ENCODE results near the gene MBD6.

Gene MBD6, protein sequence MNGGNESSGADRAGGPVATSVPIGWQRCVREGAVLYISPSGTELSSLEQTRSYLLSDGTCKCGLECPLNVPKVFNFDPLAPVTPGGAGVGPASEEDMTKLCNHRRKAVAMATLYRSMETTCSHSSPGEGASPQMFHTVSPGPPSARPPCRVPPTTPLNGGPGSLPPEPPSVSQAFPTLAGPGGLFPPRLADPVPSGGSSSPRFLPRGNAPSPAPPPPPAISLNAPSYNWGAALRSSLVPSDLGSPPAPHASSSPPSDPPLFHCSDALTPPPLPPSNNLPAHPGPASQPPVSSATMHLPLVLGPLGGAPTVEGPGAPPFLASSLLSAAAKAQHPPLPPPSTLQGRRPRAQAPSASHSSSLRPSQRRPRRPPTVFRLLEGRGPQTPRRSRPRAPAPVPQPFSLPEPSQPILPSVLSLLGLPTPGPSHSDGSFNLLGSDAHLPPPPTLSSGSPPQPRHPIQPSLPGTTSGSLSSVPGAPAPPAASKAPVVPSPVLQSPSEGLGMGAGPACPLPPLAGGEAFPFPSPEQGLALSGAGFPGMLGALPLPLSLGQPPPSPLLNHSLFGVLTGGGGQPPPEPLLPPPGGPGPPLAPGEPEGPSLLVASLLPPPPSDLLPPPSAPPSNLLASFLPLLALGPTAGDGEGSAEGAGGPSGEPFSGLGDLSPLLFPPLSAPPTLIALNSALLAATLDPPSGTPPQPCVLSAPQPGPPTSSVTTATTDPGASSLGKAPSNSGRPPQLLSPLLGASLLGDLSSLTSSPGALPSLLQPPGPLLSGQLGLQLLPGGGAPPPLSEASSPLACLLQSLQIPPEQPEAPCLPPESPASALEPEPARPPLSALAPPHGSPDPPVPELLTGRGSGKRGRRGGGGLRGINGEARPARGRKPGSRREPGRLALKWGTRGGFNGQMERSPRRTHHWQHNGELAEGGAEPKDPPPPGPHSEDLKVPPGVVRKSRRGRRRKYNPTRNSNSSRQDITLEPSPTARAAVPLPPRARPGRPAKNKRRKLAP

DNA sequence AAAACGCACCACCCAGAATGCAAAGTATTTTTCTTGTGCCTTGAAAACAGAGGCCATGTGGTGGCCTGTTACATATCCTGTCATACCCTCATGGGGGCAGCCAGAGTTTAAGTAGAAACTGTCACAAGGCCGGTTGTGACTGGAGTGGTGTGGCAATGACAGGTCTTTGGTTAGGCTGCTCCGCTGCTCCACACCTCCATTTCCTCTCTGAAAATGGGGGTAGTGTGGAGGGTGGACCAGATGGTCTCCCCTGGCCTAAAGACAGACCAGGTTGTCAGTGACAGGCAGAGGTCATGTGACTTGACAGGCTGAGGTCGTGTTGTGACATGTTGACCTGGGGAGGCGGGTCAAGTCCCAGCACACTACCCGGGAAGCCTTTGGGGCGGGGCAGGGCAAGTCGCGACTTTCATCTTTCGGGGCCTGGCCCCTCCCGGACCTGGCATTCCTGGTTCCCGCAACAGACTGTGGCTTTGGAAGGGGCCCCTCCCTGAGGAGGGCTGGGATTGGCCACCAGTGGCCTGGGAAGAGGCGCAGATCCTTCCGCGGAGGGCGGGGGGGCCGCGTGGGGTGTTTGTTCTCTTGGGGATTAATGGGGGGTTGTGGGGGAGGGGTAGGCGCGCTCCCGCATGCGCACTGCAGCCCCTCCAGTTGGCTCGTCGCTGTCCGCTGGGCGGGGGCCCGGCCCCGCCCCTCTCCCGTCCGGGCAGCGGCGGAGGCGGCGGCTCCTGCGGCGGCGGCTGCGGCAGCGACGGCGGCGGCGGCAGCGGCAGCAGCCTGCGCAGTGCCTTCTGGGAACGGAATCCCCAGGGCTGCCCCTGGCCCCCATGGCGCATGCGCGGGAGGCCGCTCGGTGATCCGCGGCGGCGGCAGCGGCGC lies at the start of gene MBD6:
Gene MBD6, plus strand, starts transcription at position 814 of the 876 bp plus-strand sequence. CDS start 1,480 bp downstream, outside the sequence.
- in situ Hi-C loops (cut with MboI; ENCODE audit: low sequenced_read_pairs), result no loop called here

DNA sequence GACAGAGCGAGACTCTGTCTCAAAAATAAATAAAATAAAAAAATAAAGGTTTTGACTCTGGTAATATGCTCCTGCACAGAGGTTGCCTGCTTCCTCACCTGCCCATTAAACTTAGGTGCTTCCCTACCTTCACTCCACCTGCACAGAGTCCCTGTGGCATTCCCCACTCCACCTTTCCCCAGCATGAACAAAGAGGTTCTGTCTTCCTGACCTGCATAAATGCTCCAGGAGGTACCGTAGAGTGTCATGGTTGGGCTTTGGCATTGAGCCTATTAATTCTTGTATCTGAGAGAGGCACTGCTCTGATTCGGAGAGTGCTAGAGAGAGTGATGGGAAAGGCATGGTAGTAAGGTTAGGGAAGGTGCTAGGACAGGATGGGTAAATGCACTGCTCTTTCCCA lies 49.2 kb upstream of the MBD6 start:
- in situ Hi-C loops (cut with MboI; ENCODE audit: low sequenced_read_pairs), result no loop called here

DNA sequence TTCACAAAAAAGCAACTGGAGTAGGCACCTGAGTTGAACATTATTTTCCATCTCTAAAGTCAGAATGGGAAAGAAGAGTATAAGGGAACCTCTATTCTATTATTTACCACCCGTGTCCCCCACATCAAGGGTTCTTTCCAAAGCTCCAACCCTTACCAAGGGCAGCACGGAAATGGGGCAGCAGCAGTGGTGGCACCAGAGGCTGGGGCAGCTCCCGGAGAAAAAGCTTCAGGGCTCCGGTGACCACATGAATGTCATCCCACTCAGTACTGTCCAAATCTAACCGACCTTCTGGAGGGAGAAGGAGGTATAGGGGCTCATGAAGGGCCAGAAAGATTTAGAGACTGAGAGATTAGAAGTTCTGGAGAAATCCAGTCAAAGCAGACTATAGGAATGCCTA lies 48.7 kb upstream of the MBD6 start:
- in situ Hi-C loops (cut with MboI; ENCODE audit: low sequenced_read_pairs), result no loop called here

DNA sequence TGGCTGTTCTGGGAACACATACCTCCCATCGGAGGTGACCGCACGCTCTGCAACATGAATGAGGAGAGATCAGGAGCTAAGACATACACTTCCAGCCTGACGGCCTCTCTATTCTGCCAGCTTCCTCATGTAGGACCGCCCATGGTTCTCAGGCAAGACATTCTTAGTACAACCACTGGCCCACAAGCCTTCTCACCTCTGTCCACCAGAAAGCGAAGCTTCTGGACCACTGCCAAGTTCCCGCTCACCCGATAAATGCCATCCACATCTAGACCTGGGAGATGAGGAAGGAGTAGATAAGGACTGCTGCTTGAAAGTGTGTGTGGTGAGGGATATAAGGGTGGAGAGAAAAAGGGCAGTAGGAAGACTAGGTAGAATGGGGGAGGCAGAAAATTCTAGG lies 48.2 kb upstream of the MBD6 start:
- in situ Hi-C loops (cut with MboI; ENCODE audit: low sequenced_read_pairs), result no loop called here

DNA sequence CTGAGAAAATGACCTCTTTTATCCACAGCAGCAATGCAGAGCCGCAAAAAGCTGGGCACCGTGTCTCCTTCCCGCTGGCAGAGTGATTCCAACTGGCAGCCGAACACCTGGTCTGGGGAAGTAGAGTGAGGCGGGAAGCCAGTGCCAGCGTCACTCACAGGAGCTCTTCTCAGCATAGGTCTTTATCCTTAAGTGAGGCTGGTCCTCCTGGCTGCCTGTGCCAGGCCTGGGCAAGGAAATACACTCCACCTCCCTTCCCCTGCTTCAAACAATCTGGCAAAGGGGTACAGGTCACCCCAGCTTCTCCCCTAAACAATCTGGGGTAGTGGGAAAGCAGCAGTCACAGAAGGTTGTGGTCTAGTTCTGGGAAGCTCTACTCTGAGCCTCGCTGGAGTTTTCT lies 47.8 kb upstream of the MBD6 start:
- in situ Hi-C loops (cut with MboI; ENCODE audit: low sequenced_read_pairs), result no loop called here

DNA sequence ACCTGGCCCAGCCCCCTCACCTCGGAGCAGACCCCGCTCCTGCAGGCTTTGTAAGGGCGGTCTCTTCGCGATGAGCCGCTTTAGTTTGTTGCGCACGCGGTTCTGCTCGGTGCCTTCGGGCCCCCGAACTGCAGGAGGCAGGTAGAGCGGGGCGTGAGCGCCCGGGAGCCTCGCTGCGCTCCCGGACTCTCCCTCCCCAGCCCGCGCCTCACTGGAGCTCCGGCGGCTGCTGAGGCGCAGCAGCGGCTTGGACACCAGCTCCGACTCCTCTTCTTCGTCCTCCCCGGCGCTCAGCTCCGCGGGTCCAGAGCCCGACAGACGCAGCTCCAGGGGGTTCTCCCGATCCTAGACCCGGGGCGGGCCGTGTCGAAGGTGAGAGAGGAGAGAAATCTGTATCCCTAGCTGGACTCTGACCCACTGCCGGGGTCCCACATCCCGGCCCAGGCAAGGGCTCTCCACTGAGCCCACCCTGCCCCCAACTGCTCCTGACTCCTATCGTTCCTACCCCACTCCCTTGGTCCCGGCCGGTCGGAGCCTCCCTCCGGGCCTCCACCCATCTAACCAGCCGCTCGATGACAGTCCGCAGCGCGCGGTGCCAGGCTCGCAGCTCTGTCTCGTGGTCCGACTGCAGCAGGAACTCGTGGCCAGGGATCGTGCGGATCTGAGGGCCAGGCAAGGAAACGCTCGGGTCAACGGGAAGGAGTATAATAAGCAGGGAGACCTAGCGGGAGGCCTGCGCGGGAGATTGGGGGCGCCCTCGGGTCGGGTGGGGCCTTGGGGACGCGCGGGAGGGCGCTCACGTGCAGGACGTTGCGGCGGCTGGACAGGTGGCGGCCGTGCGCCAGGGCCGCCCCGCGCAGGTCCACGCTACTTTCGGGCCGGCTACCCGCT lies 47.1 kb upstream of the MBD6 start:
- in situ Hi-C loops (cut with MboI; ENCODE audit: low sequenced_read_pairs), result no loop called here

DNA sequence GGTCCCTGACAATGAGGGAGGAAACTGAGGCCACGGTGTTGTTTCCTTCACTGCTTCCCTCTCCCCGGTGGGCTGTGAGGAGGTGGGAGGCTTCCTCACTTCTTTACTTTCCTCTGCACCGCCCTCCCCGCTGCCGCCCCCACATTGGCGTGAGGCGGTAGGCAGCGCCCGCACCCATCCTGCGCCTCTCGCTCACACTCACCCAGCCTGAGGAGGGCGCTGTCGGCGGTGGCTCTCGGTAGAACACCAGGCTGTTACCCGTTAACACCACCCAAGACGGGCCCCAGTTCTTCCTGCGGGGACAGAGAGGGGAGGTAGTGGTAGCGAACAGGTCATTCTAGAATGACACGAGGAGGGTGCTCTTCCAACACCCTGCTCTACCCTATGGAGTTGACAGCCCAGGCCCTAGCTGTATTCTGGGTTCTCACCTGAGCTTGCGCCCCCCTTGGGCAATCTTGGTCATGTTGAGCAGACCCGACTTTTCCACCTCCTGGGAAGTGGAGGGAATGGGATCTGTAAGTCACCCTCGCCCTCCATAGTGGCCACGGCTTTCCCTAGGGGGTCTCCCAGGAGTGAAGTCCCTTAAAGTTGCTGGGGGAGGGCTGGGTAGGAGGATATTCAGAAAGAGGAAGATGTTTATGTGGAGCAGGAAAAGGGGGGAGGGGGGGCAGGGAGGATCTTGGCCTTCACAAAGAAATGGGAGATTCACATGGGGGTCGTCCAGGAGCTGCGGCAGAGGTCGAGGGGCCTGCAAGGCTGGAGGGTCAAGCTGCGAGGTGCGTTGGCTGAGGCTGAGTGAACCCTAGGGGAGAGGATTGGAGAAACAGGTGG lies 46.2 kb upstream of the MBD6 start:
- in situ Hi-C loops (cut with MboI; ENCODE audit: low sequenced_read_pairs), result no loop called here

DNA sequence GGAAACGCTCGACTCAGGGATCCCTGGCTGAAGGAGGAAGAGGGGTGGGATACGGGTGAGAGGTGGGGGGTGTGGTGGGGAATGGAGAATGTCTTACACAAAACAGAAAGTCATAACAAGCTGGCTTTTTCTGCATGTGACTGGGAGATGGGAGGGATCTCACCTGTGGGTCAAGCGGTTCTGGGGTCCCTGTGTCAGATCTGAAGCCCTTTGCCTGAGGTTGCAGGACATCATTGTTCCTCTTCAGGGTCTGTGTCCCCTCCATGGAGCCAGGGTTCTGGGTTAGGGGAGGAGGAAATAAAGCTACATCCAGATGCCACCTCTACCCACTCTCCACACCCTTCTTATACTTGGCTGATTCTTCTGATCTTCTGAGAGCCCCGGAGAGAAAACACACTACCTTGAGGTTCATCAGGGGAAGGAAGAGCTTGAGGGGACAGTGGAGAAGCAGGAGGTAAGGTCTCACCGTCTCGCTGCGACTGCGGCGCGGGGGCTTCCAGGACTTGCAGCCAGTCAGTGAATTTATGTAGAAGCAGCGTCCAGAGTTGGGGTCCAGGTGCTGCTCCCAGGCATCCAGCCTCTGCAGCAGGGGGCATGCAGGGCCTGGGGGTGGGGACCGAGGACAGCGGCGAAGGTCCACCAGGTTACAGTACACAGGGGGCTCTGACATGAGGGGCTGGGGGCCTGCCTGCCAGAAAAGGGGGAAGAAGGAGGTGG lies 45.5 kb upstream of the MBD6 start:
- in situ Hi-C loops (cut with MboI; ENCODE audit: low sequenced_read_pairs), result no loop called here

DNA sequence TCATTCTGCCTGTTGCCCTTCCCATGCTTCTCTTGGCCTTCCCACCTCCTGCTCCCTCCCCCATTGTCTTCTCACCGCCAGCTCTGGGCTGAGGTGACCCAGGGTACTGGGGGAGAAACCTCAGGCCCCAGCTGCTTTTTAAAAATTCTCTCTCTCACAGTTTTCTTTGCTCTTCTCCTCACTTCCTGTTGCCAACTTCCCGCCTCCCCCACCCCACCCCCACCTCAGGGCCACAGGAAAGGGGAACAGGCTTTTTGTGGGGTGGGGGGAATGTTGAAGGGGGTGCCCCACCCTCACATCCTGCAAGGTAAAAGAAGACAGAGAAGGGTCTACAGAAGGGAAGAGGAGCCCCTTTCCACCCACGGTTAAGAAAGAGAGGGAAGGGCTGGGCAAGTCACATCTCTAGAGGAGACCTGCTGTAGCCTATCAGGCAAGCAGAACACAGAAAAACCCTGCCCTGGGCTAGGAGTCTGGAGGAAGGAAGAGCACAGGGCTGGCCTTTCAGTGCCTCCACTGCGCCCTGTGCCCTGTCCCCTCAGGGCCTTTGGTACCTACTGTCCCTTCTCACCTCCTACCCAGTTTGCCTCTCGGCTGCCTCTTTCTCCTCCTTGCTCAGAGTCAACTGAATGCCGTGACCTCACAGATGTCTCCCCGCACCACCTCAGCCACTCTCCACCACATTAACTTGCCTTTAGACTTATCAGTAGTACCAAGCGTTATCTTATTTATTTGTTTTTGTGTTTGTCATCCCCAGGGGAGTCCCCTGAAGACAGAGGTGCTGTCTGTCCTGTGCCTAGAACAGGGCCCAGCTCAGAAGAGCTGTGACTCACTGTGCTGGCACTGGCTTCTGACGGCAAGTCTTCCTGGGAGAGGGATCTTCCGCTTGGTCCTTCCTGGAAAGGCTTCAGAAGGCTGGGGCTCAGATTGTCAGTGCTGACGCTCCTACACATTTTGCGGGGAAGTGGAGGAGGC lies 44.6 kb upstream of the MBD6 start:
- in situ Hi-C loops (cut with MboI; ENCODE audit: low sequenced_read_pairs), result no loop called here

DNA sequence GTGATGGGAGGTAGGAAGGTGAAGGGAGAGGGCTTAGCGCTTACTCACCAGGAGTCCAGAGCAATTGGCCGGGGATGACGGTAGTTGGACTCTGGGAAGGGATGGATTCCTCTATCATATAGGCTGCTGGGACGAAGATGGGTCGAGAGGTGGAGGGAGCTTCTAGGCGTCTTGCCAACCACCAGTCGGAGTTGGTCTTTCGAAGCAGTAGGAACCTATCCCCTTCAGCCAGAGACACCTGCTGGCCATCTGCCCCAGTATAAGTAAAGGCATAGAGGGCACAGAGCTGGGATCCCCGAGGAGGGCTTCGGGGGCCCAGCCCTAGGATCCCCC lies 43.6 kb upstream of the MBD6 start:
- in situ Hi-C loops (cut with MboI; ENCODE audit: low sequenced_read_pairs), result no loop called here

DNA sequence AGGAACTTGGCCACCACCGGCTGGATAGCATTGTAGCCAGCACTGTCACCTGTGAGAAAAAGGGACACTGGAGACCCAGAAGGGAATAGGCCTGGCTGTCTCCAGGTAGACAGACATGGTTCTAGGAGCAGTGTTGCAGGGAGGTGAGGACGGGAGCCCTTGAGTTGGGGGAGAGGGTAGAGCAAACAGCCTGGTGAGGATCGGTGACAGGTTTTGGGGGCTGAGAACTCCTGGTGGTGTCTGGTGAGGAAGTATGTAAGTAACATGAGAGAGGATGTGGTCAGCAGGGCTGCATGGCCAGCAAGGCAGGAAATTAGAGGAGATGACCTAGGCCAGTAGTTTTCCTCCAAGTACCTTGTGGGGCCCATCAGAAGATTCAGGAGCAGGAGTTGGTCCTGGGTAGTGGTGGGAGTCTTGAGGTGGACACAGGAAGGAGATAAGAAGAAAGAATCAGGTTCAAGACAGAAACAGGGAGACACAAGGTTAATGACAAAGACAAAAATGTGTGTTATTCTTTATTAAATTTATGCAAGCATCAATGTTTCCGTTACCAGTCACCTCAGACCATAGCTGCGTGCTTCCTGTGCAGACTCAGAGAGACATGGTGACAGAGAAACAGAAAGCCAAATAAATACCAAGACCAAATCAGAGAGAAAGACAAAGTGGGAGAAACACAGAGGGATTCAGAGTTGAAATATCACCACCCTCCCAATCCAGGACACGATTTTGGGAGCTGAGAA lies 43.1 kb upstream of the MBD6 start, which contains the start of gene ARHGAP9:
Gene ARHGAP9, minus strand, starts transcription at position 491 of the 740 bp plus-strand sequence. Its CDS starts 460 bp downstream, at position 31.
- in situ Hi-C loops (cut with MboI; ENCODE audit: low sequenced_read_pairs), result no loop called here

DNA sequence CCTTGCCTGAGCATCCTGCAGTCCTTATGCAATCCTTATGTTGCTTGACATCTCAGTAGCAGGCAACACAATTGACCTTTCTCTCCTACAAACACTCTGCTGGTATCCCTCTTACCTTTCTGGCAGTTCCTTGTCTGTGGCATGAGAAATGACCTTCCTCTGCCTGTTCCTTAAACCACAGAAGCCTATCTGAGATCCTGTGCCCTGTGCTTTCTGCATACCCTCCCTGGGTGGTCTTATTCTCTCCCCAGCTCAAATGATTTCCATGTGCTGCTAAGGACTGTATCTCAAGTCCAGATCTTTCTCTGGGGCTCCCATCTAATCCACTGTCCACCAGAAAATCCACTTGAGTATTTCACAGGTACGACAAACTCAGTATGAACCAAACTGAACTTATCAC lies 41.0 kb upstream of the MBD6 start:
- in situ Hi-C loops (cut with MboI; ENCODE audit: low sequenced_read_pairs), result no loop called here

DNA sequence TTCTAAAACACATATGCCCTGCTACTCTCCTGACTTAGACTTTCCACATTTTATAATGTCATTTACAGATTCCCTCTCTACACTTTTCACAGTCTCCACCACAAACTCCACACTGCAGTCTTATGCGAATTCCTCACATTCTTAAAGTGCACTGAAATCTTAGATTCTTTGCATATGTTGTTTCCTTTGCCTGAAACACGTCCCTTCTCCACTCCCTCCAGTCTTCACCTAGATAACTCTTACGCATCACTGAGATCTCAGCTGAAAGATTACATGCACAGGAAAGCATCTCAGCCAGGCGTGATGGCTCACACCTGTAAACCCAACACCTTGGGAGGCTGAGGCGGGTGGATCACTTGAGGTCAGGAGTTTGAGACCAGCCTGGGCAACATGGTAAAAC lies 39.2 kb upstream of the MBD6 start:
- in situ Hi-C loops (cut with MboI; ENCODE audit: low sequenced_read_pairs), result no loop called here

DNA sequence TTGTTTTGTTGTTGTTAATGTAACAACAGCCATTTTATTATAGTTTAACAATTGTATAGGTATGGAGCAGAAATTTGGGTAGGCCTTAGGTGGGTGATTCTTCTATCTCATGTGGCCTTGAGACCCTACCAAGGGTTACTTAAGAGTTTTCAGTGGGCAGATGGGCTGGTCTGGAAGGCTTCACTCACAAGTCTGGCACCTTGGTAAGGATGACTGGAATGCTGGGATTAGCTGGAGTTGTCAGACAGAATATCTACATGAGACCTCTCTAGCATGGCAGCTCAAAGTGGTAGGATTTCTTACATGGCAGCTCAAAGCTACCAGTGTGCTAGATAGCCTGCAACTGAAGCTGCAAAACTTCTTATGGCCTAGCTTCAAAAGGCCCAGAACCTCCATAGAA lies 36.9 kb upstream of the MBD6 start:
- in situ Hi-C loops (cut with MboI; ENCODE audit: low sequenced_read_pairs), result no loop called here

DNA sequence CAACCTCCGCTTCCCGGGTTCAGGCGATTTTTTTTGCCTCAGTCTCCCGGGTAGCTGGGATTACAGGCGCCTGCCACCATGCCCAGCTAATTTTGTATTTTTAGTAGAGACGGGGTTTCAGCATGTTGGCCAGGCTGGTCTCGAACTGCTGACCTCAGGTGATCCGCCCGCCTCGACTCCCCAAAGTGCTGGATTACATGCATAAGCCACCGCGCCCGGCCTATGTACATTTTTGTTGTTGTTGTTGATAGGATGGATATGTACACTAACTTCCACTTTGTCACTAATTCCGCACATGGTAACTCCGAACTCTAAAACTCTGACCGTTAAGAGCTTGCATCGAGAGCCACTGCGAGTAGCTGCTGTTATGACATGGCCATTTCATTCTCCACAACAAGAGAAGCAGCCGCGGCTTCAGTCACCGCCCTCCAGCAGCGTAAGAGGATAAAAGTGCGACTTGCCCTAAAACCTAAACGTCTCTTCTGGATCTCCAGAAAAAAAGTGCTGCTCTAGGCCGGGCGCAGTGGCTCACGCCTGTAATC lies 35.5 kb upstream of the MBD6 start:
- in situ Hi-C loops (cut with MboI; ENCODE audit: low sequenced_read_pairs), result no loop called here

Data from HL-60/S4 treated with retinoic acid at 250 ng/mL for 4 days and 3 days (cell line).